HCT116 (cell line): Measurements from ENCODE around the gene NAT10. TPM values are rescaled to one million over a fixed set of nuclear protein-coding genes. Genes with fewer than 3 reads are reported as not detected.

Experiments used
- ATAC-seq: fragments of 200-7000 bp; cut with Tn5 transposase; 2 replicates; pipeline ENCODE4 v1.9.1; 2020; ENCODE audit warnings: mild to moderate bottlenecking, moderate library complexity
- BruUV-seq: library from RNA; stranded (reverse); fragments of 400-500 nt; replicated peaks from 2 replicates; lab custom pipeline; 2021; lab: Mats Ljungman, UMichigan
- CTCF ChIA-PET: fragments of 300-600 bp; sonication (Branson Sonifier 250); formaldehyde crosslinking; loops from one replicate; lab custom pipeline; 2021; ENCODE audit warnings: antibody characterized with exemption; lab: Charles Lee
- POLR2A ChIA-PET: fragments of 300-600, 350-600 bp; sonication (Branson Sonifier 250); formaldehyde crosslinking; loops from one replicate; lab custom pipeline; 2021; ENCODE audit warnings: antibody characterized with exemption; lab: Charles Lee
- RAD21 ChIA-PET, 2 experiments: fragments of 300-600 bp; sonication (Branson Sonifier 250); formaldehyde crosslinking; loops; one replicate each; lab custom pipeline; 2023; ENCODE audit warnings: low total read pairs in 2 of 2; ENCODE audit not compliant: uncharacterized antibody in 2 of 2, unreplicated experiment in 2 of 2, low non-redundant PET in 1 of 2; lab: Charles Lee
- DNase-seq: peaks from one replicate; pipeline ENCODE4 v3.0.0-alpha.2; 2010; ENCODE audit warnings: low read depth, low spot score
- H2AFZ ChIP-seq: fragments of 200-600 bp; shearing (Covaris generic), sonication (generic); 2 replicates; pipeline ENCODE4 v1.6.1; 2017; ENCODE audit warnings: low read depth, mixed run types, mixed read lengths, antibody characterized with exemption, low read length; ENCODE audit not compliant: poor library complexity, severe bottlenecking
- H3K27ac ChIP-seq: 2 replicates; pipeline ENCODE4 v1.5.1; 2012; ENCODE audit warnings: low read depth, low read length
- H3K27me3 ChIP-seq: fragments of 200-600 bp; sonication (generic); 2 replicates; pipeline ENCODE4 v1.6.1; 2016; ENCODE audit warnings: mixed run types, low read length, mixed read lengths; ENCODE audit not compliant: insufficient read depth
- H3K36me3 ChIP-seq, 2 experiments: fragments of 200-500 bp in 1 of 2; fragments of 200-600 bp in 1 of 2; sonication (Bioruptor generic) in 1 of 2; sonication (generic) in 1 of 2; 2 replicates each; pipeline versions ENCODE4 v1.5.1 to v1.6.1; 2014 to 2016; ENCODE audit warnings: low read length in 2 of 2, inconsistent platforms in 1 of 2, mixed read lengths in 1 of 2, mixed run types in 1 of 2; ENCODE audit not compliant: insufficient read depth in 2 of 2, control insufficient read depth in 1 of 2
- H3K4me1 ChIP-seq, 2 experiments: fragments of 200-600 bp in 1 of 2; sonication (generic) in 1 of 2; 2 replicates each; pipeline versions ENCODE4 v1.5.1 to v1.6.1; 2012 to 2017; ENCODE audit warnings: low read length in 2 of 2, inconsistent platforms in 1 of 2, mild to moderate bottlenecking in 1 of 2, mixed read lengths in 1 of 2, mixed run types in 1 of 2, moderate library complexity in 1 of 2; ENCODE audit not compliant: insufficient read depth in 2 of 2, control insufficient read depth in 1 of 2
- H3K4me2 ChIP-seq: fragments of 200-600 bp; sonication (generic); 2 replicates; pipeline ENCODE4 v1.6.1; 2017; ENCODE audit warnings: mixed run types, low read length, mixed read lengths
- H3K4me3 ChIP-seq, 2 experiments: fragments of 200-600 bp in 1 of 2; sonication (generic) in 1 of 2; replicated peaks in 1 of 2; 2 replicates each; pipeline ENCODE4 v1.5.1; 2011 to 2016; ENCODE audit warnings: low read length in 2 of 2, control low read depth in 1 of 2, low read depth in 1 of 2, mild to moderate bottlenecking in 1 of 2, mixed read lengths in 1 of 2, mixed run types in 1 of 2
- H3K79me2 ChIP-seq: fragments of 200-600 bp; sonication (generic); 2 replicates; pipeline ENCODE4 v1.6.1; 2017; ENCODE audit warnings: mild to moderate bottlenecking, mixed run types, low read length, moderate library complexity, mixed read lengths; ENCODE audit not compliant: insufficient read depth
- H3K9ac ChIP-seq: fragments of 200-600 bp; sonication (generic); 2 replicates; pipeline ENCODE4 v1.6.1; 2016; ENCODE audit warnings: low read length, mixed read lengths
- H3K9me2 ChIP-seq: fragments of 200-600 bp; sonication (generic), shearing (Covaris generic); 2 replicates; pipeline ENCODE4 v1.6.1; 2017; ENCODE audit warnings: mixed run types, mild to moderate bottlenecking, moderate library complexity; ENCODE audit not compliant: insufficient read depth
- H3K9me3 ChIP-seq, 2 experiments: fragments of 200-500 bp in 1 of 2; fragments of 200-600 bp in 1 of 2; sonication (Bioruptor generic) in 1 of 2; sonication (generic) in 1 of 2; 2 replicates each; pipeline ENCODE4 v1.6.1; 2014 to 2017; ENCODE audit warnings: low read length in 2 of 2, mixed read lengths in 2 of 2, inconsistent platforms in 1 of 2, low read depth in 1 of 2, mild to moderate bottlenecking in 1 of 2, mixed run types in 1 of 2, moderate library complexity in 1 of 2; ENCODE audit not compliant: control insufficient read depth in 1 of 2, insufficient read depth in 1 of 2
- H4K20me1 ChIP-seq: fragments of 200-600 bp; sonication (generic), shearing (Covaris generic); 2 replicates; pipeline ENCODE4 v1.6.1; 2017; ENCODE audit warnings: mixed run types, mild to moderate bottlenecking, moderate library complexity; ENCODE audit not compliant: insufficient read depth
- ATF3 ChIP-seq: IDR thresholded peaks from 2 replicates; pipeline ENCODE4 v1.6.1; 2012
- CTCF ChIP-seq, 3 experiments: fragments of 200-600 bp in 1 of 3; sonication (generic) in 1 of 3; IDR thresholded peaks in 2 of 3; conservative IDR thresholded peaks in 1 of 3; 2 replicates each; pipeline ENCODE4 v1.5.1; 2012 to 2017; ENCODE audit warnings: low read depth in 2 of 3, low read length in 2 of 3, antibody characterized with exemption in 1 of 3, borderline replicate concordance in 1 of 3, control low read depth in 1 of 3, mild to moderate bottlenecking in 1 of 3, mixed read lengths in 1 of 3, mixed run types in 1 of 3, moderate library complexity in 1 of 3; ENCODE audit not compliant: insufficient read depth in 1 of 3
- EGR1 ChIP-seq: IDR thresholded peaks from 2 replicates; pipeline ENCODE4 v1.6.1; 2012; ENCODE audit warnings: low read depth
- EZH2 ChIP-seq: fragments of 200-600 bp; sonication (generic); IDR thresholded peaks from 2 replicates; pipeline ENCODE4 v1.6.1; 2017; ENCODE audit warnings: antibody characterized with exemption, mixed run types
- EZH2phosphoT487 ChIP-seq: fragments of 200-600 bp; IDR thresholded peaks from 2 replicates; pipeline ENCODE4 v1.6.1; 2018; ENCODE audit warnings: antibody characterized with exemption, borderline replicate concordance
- FOSL1 ChIP-seq: IDR thresholded peaks from 2 replicates; pipeline ENCODE4 v1.6.1; 2012; ENCODE audit warnings: low read depth
- POLR2A ChIP-seq: IDR thresholded peaks from 2 replicates; pipeline ENCODE4 v1.7.0; 2011; ENCODE audit warnings: borderline replicate concordance; ENCODE audit not compliant: insufficient read depth, insufficient read length; ENCODE audit errors: extremely low read depth
- RAD21 ChIP-seq: IDR thresholded peaks from 2 replicates; pipeline ENCODE4 v1.6.1; 2012; ENCODE audit warnings: low read depth, mild to moderate bottlenecking
- REST ChIP-seq: IDR thresholded peaks from 2 replicates; pipeline ENCODE4 v1.6.1; 2012; ENCODE audit warnings: low read depth
- SP1 ChIP-seq: IDR thresholded peaks from 2 replicates; pipeline ENCODE4 v1.6.1; 2012; ENCODE audit warnings: low read depth
- ZFX ChIP-seq: fragments of 450-650 bp; IDR thresholded peaks from 2 replicates; pipeline ENCODE4 v1.6.1; 2017
- intact Hi-C: fragments of 100-400 bp; cut with micrococcal nuclease; formaldehyde crosslinking; loops from 2 replicates; pipeline ENCODE4 v1.10.0; 2022
- total RNA-seq: library from RNA; stranded (reverse); gene quantifications from one replicate; pipeline ENCODE4 v1.2.1, GENCODE V29; 2021; ENCODE audit not compliant: unreplicated experiment
- TF ChIP-seq, protein P1 (sequence below): IDR thresholded peaks from 2 replicates; pipeline ENCODE4 v1.6.1; 2011; ENCODE audit warnings: mild to moderate bottlenecking, low read length, moderate library complexity; ENCODE audit not compliant: insufficient replicate concordance; ENCODE audit errors: extremely low read depth

NAT10 gene
- total RNA-seq, 1 experiment from 2014 or later, result 101 TPM

DNA sequence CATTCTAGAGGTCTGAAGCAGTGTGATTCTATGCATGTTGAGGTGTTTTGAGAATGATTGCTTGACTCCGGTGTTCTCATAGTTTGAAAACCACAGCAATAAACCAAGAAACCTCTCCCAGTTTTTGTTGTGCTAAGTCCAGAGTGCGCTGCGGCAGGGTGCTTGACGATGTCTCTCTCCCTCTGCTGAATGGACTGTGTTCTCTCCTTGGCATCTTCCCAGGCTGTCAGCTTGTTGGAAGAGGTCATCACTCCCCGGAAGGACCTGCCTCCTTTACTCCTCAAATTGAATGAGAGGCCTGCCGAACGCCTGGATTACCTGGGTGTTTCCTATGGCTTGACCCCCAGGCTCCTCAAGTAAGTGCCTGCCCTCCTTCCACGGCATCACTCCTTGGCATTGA, 31.0 kb downstream of the NAT10 start:
- Histone ChIP-seq H3K36me3 (peaks cover 59 to 82% of the 10 kb centered on the region in 2 experiments), H3K4me2 (no peak overlapping the region), H3K9me3 (no peaks in the 10 kb centered on the region), H3K9ac (no peak overlapping the region), H4K20me1 (no peaks in the 10 kb centered on the region), H3K4me1 (no peaks in the 10 kb centered on the region), H2AFZ (no peak overlapping the region), H3K9me2 (no peaks in the 10 kb centered on the region), H3K4me3 (no peak overlapping the region), H3K27me3 (no peaks in the 10 kb centered on the region), H3K27ac (no peak overlapping the region), H3K79me2 (no peaks in the 10 kb centered on the region; the same call in 1 of the 2 replicates)
- POLR2A ChIA-PET, result no interaction called here
- BruUV-seq, result no TSS peak
- intact Hi-C loops, result no loop called here
- RAD21 ChIA-PET, result no interaction called here
- DNase-seq, result no peak
- no peak for ATAC-seq
- CTCF ChIA-PET, result no interaction called here
- TF ChIP-seq ATF3 (no peak), REST (no peak), CTCF (IDR thresholded peaks at IDR 0.05 in 2 of 3, conservative IDR thresholded peaks at IDR 0.05 in 1 of 3; ENCODE audit: borderline replicate concordance in 1 of 3, insufficient read depth in 1 of 3, low read depth in 2 of 3, low read length in 2 of 3) (no peak), SP1 (no peak), RAD21 (no peak), EZH2 (no peak), EGR1 (no peak), POLR2A (no peak), ZFX (no peak), FOSL1 (no peak), EZH2phosphoT487 (no peak)
- TF ChIP-seq, protein P1, sequence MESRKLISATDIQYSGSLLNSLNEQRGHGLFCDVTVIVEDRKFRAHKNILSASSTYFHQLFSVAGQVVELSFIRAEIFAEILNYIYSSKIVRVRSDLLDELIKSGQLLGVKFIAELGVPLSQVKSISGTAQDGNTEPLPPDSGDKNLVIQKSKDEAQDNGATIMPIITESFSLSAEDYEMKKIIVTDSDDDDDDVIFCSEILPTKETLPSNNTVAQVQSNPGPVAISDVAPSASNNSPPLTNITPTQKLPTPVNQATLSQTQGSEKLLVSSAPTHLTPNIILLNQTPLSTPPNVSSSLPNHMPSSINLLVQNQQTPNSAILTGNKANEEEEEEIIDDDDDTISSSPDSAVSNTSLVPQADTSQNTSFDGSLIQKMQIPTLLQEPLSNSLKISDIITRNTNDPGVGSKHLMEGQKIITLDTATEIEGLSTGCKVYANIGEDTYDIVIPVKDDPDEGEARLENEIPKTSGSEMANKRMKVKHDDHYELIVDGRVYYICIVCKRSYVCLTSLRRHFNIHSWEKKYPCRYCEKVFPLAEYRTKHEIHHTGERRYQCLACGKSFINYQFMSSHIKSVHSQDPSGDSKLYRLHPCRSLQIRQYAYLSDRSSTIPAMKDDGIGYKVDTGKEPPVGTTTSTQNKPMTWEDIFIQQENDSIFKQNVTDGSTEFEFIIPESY, result no peak
